GM03348 (cell line): Measurements from ENCODE around the gene MCUB.
"Not testable (repeated sequence)": the region's sequence is repeated elsewhere in the genome, so short reads cannot be mapped to it uniquely, and the experiment has no call there.

Experiments used
- DNase-seq: peaks from one replicate; pipeline ENCODE4 v3.0.0; 2012; ENCODE audit warnings: low spot score

The MCUB gene

DNA sequence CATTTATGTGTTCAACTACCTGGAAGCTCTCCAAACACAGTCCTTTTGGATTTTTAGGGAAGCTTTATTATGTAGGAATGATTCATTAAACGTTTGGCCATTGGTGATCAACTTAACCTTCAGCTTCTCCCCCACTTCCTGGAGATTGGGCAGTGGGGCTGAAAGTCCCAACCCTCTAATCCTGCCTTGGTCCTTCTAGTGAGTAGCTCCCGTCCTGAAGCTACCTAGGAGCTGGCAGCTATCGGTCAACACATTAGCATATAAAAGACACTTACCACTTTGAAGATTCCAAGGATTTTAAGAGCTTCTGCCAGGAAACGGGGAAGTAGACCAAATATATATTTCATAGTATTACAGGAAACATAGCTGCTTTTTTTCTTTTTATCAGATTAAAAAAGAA is 69.7 kb downstream of the MCUB start:
- no peak for DNase-seq

DNA sequence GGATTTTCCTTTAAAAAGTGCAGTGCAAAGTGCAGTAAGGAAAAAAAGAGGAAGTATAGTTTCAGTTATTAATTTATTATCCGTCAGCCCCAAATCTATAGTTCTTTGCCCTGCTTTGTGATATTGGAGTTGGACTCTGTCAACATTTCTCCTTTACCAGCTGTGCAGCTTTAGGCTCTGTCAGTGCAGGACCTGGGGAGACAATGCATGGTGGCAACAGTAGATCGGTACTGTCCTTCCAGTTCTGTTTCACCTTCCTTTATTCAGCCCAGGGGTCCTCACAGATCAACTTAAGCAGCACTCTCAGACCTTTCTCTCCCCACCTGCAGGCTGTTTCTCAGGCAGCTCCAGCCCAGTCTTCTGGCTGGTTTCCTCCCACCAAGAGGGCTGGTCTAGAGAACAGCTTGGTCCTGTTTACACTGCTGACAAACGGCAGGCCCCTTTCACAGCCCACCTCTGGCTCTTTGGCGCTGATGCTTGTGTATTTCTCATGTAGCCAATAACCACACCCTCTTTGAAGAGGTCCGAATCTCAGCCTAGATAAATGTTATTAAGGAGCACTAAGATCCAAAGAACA is 71.6 kb downstream of the MCUB start:
- peak; percentile 11 for DNase-seq

DNA sequence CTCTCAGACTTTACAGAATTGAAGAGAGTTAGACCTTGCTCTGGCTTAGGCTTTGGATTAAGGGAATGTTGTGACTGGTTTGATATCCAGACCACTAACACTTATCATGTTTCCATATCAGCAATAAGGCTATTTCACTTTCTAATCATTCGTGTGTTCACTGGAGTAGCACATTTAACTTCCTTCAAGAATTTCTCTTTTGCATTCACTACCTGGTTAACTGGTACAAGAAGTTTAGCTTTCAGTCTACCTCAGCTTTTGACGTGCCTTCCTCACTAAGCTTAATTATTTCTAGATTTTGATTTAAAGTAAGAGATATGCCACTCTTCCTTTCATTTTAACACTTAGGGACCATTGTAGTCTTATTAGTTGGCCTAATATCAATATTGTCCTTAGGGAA is 80.6 kb downstream of the MCUB start:
- DNase-seq, result no peak

DNA sequence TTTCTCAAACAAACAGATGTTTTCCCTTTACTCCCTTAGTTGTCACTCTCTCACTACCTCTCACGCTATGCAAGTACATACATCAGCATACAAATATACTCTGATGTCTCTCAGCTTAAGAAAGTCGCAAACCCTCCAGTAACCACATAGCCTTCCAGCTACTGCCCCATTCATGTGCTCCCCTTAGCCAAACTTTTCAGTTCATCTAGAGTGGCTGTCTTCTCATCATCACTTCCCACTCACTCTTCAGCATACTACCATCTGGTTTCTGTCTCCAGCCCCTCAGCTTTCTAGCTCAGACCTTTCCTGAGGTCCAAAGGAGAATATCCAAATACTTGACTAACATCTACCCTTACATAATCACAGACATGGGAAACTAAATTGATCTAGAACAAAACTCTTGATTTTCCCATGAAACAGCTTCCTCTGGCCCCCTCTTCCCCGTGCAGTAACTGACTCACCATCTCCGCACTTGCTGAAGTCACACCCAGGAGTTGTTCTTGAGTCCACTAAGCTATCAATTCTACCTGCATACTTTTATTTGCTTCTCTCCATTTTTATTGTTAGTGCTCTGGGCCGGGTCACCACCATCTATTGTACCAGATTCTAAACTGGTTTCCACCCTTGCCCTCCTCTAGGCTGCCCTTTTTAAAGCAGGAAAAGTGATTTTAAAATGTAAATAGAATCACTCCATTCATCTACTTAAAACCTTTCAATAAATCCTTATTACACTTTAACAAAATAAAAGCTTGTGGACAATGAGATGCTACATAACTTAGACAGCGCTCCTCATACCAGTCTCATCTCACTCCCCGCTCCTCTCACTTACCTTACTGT is 86.0 kb downstream of the MCUB start:
- no peak for DNase-seq

DNA sequence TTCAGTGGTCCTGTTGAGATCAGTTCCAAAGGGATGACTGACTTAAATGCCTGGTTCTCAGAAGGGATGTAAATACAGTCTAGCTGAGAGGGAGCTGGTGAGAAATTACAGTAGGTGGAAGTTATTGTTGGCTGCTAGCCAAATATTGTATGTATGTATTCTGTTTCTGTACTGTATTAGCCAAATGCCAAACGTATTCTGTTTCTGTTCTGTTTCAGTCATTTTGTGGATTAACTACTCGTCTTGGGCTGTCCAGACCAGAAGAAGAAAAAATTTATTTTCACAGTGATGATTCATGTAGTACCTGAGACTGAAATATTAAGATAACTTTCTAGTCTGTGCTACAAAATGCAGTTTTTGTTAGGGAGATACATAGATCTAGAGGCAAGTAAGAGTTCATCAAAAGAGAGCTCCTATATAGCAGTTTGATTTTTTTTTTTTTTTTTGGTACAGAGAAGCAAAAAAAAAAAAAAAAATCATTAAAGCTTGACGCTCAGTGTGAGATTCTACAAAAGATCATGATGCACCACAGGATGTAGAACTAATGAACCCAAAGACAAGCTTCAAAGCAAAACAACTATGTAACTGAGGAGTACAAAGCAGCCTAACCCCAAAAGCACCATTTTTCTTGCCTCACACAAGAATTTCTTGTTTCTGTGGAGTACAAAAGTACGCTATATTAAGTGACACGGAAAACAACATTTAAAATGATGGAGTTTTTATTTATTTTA is 88.4 kb downstream of the MCUB start:
- DNase-seq, result no peak

DNA sequence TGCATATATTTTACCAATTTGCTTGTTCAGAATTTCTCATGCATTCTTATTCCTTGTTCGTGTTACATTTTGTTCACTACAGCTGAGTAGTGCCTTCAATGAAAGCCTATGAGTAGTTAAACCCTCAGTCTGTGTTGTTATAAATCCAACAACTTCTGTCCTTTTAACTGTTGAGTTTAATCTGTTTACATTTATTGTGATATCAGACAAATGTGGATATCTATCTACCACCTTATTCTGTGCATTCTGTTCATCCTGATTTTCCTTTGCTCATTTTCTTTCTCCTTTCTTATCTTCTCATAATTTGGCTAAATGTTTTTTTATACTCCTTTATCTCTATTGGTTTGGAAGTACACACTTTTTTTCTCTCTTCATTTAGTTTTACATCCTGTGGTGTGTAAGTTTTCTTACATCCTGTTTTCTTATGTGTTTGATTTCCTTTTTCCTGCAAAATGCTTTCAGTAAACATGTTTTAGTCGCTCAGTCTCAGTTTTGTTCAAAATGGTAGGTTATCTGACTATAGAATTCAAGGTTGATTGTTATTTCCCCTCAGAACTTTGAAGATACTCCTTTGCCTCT is 89.0 kb downstream of the MCUB start:
- no peak for DNase-seq

DNA sequence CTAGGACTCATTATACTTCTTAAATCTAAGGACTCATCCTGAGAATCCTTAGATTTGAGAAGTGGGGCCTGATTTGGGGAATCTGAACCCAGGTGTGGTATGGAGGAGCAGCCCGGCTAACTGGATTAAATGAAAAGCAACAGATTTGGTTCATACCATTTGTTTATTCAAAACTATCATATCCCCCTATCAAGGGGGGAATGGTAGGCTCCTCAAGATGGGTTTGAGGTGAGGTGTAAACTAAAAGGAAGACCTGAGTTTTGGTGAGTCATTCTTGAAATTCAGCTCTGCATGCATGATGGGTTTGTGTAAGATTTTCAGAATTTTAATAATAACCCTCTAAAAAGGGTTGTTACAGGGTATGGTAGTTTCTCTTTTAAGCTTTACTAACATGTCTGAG is 89.8 kb downstream of the MCUB start:
- DNase-seq, result no peak

DNA sequence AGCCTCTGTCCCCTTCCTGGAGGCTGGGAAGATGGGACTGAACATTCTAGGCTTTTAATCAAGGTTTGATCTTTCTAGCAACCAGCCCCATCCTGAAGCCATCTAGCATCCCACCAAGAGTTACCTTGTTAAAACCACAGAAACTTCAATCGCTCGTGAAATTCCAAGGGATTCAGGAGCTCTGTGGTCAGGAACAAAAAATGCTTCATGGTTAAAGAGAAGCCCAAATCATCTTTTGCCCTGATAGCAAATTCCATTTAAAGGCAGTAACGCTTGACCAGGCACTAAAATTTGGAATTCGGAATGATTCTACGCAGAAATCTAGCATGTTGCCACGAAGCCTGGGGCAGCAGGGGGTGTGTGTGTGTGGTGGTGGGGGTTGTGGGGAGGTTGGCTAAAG is 95.3 kb downstream of the MCUB start:
- no peak for DNase-seq

DNA sequence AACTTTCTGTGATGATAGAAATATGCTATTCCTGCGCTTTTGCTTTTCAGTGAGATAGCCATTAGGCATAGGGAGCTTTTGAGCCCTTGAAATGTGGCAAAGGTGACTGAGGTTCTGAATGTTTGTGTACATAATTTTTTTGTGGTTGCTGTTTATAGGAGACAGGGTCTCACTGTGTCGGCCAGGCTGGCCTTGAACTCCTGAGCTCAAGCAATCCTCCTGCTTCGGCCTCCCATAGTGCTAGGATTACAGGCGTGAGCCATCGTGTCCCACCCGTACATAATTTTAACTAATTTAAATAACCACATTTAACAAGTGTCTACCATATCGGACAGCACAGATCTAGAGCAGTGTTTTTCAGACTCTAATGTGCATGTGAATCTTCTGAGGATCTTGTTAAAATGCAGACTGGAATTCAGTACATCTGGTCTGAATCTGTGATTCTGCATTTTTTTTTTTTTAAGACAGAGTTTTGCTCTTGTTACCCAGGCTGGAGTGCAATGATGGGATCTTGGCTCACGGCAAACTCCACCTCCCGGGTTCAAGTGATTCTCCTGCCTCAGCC is 97.9 kb downstream of the MCUB start:
- peak; percentile 10 for DNase-seq

DNA sequence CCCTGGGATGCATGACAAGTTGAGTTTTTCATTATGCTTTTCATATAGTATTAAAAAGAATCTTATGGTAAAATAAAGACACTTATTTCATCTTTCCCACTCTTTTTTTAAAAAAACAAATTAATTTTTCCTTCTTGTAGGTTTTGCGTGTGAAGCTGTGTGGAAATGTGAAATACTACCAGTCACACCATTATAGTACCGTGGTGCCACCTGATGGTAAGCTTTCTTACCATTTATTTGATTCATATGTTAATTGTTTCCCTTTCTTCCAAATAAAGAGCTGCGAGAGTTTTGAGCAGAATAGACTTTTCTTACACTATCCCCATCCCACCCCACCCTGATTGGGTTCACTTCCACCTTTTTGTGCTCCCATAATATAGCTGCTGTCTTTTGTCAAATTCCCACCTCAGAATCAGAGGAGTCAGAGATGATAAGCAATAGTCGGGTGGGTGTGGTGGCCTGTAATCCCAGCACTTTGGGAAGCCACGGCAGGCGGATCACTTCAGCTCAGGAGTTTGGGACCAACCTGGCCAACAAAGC is 98.9 kb downstream of the MCUB start:
- DNase-seq, result no peak

DNA sequence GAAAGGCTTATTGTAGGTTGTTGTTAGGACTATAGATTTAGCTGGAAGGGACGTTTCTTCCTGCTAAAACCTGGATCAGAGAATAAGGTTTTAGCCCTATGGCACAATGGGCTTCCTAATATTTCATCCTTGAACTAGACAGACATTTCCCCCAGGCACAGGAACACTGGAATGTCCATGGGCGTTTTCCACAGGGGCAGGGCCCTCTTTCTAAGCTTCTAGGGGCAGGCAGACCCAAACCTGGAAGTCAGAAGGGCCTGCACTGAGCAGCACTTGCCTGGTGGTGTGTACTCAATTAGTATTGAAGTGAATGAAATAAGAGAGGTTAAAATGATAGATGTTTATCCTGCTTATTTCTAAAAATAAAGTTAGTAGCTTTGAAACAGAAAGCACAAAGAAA is 102.1 kb downstream of the MCUB start:
- no peak for DNase-seq

DNA sequence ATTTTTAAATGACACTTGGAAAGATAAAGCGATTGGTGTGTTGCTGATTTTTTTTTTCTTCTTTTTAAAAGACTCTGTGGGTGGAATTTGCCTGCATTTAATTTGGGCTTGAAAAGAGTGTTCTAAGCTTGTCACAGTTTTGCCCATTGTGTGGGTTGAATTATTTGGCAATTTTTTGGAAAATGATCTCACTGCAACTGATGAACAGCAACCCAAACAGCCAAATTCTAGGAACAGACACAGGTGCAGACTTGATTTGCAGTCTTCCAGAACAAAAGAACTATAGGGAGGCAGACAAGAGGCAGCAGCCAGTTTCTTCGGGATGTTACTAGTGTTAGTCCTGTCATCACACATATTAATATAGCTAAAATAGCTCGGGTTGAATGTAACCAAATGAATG is 102.7 kb downstream of the MCUB start:
- no peak for DNase-seq

DNA sequence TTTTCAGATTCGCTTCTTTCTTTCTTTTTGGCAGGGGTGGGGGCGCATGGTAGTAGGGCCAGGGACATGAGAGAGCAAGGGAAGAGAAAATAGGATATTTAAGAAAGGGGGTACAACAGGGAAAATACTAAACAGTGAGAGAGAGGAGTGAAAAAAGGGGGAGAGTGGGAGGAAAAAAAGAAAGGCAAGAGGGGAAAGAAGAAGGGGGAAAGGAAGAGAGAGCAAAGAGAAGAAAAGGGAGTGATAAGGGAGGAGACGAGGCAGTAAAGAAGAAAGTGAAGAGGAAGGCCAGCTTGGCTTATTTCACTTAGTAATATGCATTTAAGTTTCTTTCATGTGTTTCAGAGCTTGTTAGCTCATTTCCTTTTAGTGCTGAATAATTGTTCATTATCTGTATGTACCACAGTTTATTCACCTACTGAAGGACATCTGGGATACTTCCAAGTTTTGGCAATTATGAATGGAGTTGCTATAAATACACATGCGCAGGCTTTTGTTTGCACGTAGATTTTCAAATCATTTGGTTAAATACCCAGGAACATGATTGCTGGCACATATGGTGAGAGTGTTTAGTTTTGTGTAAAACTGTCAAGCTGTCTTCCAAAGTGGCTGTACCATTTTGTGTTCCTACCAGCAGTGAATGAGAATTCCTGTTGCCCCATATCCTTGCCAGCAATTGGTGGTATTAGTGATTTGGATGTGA is 105.9 kb downstream of the MCUB start:
- DNase-seq, result no peak

DNA sequence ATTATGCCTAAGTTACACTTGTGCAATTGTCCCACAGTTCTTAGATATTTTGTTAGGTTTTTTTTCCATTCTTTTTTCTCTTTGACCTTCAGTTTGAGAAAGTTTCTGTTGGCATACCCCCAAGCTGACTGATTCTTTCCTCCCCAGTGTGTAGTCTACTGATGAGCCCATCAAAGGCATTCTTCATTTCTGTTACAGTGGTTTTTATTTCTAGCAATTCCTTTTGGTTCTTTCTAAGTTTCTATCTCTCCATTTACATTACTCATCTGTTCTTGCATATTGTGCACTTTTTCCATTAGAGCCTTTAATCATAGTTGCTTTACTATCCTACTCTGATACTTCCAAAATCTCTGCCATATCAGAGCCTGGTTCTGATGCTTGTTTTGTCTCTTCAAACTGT is 111.3 kb downstream of the MCUB start:
- DNase-seq, result no peak

DNA sequence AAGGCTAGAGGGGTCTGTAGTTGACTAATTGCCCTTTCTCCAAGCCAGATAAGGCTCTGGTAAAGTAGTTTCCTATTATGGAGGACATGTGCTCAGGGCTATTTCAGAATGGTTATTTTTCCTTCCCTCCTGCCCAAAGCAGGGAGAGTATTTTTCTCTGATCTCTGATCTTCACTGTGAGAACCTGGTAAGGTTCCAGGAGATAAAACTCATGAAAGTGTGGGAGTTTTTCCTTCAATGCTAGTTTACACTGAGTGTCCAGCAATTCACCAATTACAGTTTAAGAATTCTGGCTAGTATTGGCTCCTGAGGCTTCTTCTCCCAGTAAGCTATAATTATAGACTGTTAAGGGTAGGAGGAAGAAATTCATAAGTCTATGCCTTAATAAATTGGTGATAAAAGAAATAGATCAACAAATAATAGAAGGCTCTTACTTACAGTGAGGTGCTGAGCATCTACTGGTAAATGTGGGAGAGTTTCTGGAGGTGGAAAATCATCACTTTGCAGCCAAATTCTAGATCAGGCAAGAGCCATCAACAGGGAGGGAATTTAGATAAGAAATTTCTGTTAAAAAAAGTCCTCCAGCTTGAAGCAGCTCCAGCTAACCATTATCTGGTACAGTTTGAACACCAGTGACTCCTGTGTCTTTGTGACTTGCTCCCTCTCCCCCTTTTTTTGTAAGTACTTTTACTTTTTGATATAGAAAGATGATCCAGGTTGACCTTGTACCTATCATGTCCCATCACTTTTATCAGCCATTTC is 112.3 kb downstream of the MCUB start:
- no peak for DNase-seq

DNA sequence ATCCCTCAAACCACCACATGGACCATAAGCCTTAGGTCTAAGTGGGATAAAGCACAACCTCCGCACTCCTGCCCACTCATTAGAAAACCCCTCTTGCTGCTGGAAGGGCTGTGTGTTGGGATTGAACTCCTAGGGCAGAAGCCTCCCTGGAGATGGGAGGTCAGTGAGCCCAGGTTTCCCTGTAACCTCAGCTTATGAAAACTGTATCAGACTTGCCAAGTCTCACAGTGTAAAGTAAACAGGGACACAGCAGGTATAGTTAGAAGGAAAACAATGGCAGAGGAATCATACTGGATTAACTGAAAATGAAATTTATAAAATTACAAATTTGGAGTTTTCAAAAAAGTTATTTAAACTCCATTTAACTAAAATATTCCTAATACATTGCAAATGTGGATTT is 113.3 kb downstream of the MCUB start:
- DNase-seq, result no peak

DNA sequence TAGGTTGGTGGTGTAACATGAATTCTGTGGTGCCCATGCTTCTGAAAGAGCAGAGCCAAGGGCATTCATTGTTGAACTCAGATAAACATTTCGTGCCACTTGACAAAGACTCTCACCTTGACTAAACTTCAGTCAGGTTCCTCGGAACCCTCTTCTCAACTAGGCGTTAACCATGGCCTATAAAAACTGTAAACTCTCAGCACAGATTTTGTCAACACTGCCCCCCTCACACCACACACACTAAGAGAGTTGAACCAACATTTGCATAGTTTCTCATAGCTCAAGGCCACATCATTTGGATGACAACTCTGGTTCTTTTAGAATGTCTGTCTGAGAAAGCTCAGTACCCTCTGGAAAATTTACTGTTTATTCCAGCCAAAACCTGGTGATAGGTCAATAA is 115.1 kb downstream of the MCUB start:
- DNase-seq, result no peak

DNA sequence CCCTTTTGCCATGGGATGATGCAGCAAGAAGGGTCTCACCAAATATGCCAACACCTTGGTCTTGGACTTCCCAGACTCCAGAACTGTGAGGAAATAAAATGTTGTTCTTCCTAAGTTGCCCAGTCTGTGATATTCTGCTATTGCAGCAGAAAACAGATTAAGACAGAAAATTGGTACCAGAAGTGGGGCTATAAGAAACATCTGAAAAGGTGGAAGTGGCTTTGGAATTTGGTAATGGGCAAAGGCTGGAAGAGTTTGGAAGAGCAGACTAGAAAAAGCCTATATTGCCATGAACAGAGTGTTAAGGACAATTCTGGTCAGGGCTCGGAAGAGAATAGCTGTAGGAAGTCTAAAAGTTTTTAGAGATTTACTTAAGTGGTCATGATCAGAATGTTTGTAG is 115.8 kb downstream of the MCUB start:
- no peak for DNase-seq

DNA sequence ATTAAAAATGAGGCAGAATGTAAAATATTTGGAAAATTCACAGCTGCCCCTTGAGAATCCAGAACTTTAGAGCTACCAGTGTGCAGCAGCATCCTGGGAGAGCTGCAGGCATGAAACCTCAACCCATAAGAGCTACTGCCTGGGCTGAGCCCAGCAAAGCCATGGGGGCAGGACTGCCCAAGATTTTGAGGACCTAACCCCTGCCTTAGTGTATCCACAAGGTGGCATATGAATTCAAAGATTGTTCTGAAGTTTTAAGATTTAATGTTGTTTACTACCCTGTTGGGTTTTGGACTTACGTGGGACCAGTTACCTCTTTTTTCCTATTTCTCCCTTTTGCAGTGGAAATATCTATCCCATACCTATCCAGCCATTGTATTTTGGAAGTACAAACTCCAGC is 116.8 kb downstream of the MCUB start:
- DNase-seq, result no peak

DNA sequence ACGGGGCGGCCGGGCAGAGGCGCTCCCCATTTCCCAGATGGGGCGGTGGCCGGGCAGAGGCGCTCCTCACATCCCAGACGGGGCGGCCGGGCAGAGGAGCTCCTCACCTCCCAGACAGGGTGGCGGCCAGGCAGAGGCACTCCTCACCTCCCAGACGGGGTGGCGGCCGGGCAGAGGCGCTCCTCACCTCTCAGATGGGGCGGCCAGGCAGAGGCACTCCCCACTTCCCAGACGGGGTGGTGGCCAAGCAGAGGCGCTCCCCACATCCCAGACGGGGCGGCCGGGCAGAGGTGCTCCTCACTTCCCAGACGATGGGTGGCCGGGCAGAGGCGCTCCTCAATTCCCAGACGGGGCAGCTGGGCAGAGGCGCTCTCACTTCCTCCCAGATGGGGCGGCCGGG is 118.4 kb downstream of the MCUB start:
- DNase-seq, result not testable (repeated sequence)

DNA sequence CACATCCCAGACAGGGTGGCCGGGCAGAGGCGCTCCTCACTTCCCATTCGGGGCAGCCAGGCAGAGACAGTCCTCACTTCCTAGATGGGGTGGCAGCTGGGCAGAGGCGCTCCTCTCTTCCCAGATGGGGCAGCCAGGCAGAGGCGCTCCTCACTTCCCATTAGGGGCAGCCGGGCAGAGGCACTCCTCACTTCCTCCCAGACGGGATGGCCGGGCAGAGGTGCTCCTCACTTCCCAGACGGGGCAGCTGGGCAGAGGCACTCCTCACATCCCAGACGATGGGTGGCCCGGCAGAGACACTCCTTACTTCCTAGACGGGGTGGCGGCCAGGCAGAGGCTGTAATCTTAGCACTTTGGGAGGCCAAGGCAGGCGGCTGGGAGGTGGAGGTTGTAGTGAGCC is 118.9 kb downstream of the MCUB start:
- DNase-seq, result not testable (repeated sequence)
